ENCODE results near the gene HERPUD1. TPM values are rescaled to one million over a fixed set of nuclear protein-coding genes. Genes with fewer than 3 reads are reported as not detected.

HERPUD1 gene
- total and polyA plus RNA-seq, 2 of the 8 experiments (the other 6 are each of a cell fraction or from before 2014, with no cell fraction given), result 23.3 to 34.7 TPM

DNA sequence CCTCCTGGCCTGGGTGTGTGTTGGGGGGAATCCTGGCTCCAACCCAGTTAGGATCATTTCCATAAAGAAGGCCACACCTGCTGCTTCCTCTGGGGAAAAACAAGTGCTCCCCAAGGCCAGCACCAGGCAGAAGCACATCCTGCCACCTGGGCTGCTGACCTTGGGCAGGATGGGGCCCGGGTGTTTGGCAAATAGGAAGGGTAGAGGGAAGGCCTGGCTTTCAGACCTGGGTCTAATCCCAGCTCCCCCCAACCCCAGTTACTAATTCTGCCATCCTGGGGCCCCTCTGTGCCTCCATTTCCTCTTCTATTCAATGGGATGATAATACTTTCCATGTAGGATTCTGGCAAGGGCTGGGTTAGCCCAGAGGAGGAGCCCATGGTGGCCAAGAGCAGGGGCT lies 54.4 kb downstream of the HERPUD1 start:
- no peak overlapping the region for H2BK20ac ChIP-seq (ENCODE audit: low read length)
- H2AK5ac ChIP-seq (ENCODE audit: low read depth, low read length), result no peak overlapping the region
- no peak overlapping the region for H3K4ac ChIP-seq (replicated peaks; ENCODE audit: insufficient read length, low read depth, low read length)
- no peak overlapping the region for H2BK120ac ChIP-seq (replicated peaks; ENCODE audit: low read depth, low read length)
- TF ChIP-seq POLR2A (IDR thresholded peaks at IDR 0.05; ENCODE audit: control extremely low read depth in 1 of 2, low read depth in 2 of 2, low read length in 2 of 2) (no peak), PHF8 (conservative IDR thresholded peaks at IDR 0.05; ENCODE audit: low read depth, low read length) (no peak), SIRT6 (IDR thresholded peaks at IDR 0.05; ENCODE audit: low read length) (no peak), SP1 (IDR thresholded peaks at IDR 0.05; ENCODE audit: low read depth, low read length) (no peak), JUND (IDR thresholded peaks at IDR 0.05; ENCODE audit: low read length) (no peak), BACH1 (IDR thresholded peaks at IDR 0.05; ENCODE audit: low read length) (no peak), SP4 (IDR thresholded peaks at IDR 0.05; ENCODE audit: low read length) (no peak), NANOG (IDR thresholded peaks at IDR 0.05; ENCODE audit: insufficient read depth, low read depth, low read length, poor library complexity, severe bottlenecking) (no peak), ASH2L (IDR thresholded peaks at IDR 0.05; ENCODE audit: low read length) (no peak)
- TF ChIP-seq, protein P1, sequence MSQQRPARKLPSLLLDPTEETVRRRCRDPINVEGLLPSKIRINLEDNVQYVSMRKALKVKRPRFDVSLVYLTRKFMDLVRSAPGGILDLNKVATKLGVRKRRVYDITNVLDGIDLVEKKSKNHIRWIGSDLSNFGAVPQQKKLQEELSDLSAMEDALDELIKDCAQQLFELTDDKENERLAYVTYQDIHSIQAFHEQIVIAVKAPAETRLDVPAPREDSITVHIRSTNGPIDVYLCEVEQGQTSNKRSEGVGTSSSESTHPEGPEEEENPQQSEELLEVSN (IDR thresholded peaks at IDR 0.05), result no peak
- no peak overlapping the region for H4K8ac ChIP-seq (ENCODE audit: extremely low read depth, insufficient read depth, low read length)
- peaks cover 0 to 33% (median 24%) of the 10 kb centered on the region in 4 experiments; a peak in 6 of 7 replicates for H3K27me3 ChIP-seq (replicated peaks in 1 of 4; ENCODE audit: control insufficient read depth in 3 of 4, extremely low read depth in 1 of 4, insufficient read depth in 3 of 4, low read length in 3 of 4)
- H4K91ac ChIP-seq (replicated peaks; ENCODE audit: insufficient read length, low read length), result no peak overlapping the region
- no peak overlapping the region for H3K4me3 ChIP-seq (ENCODE audit: extremely low read depth in 1 of 4, insufficient read depth in 2 of 4, low read depth in 3 of 4, low read length in 4 of 4)
- 73% methylated on average over 1 of the region's 1 CpG; no CpG with 5 or more reads in 1 of the 2 experiments for WGBS, 2 experiments (ENCODE audit: extremely low coverage in 1 of 2, insufficient coverage in 1 of 2, insufficient read length in 1 of 2, insufficient replicate concordance in 2 of 2, low coverage in 1 of 2, low lambda C conversion rate in 2 of 2, missing lambda C conversion rate in 1 of 2)
- H3K56ac ChIP-seq (replicated peaks; ENCODE audit: insufficient read length, low read depth, low read length), result no peak overlapping the region
- H3K9me3 ChIP-seq (ENCODE audit: insufficient read depth in 2 of 2, low read depth in 1 of 2, low read length in 1 of 2), result no peaks in the 10 kb centered on the region
- H3K79me2 ChIP-seq (ENCODE audit: control insufficient read depth in 1 of 2, insufficient read depth in 2 of 2, low read length in 2 of 2), result no peaks in the 10 kb centered on the region
- H2AFZ ChIP-seq (ENCODE audit: low read length), result no peak overlapping the region
- H2BK5ac ChIP-seq (ENCODE audit: low read depth, low read length), result no peak overlapping the region
- no peaks in the 10 kb centered on the region for H3K79me1 ChIP-seq (ENCODE audit: low read depth, low read length)
- H3K14ac ChIP-seq (ENCODE audit: insufficient read length), result no peak overlapping the region
- FAIRE-seq (no peak), DNase-seq (ENCODE audit: low read depth in 1 of 2, low spot score in 2 of 2) (no peak)
- no peak overlapping the region for H3K9ac ChIP-seq (replicated peaks in 1 of 4; ENCODE audit: extremely low read depth in 1 of 4, low read depth in 3 of 4, low read length in 3 of 4)
- CTCF ChIA-PET (ENCODE audit: partially characterized antibody), result interaction anchor here (0.6 to 8.1 kb wide), 4 partner anchors 21 to 90 kb away, joined by 3 to 67 read pairs (median 4); no protein-coding TSS in a partner anchor
- H3K18ac ChIP-seq (ENCODE audit: extremely low read depth, low read length), result no peak overlapping the region; the same call in 1 of the 2 replicates
- POLR2A ChIA-PET (ENCODE audit: partially characterized antibody), result interaction anchor here (0.7 to 1.4 kb wide), 2 partner anchors 22 to 40 kb away, joined by 3 read pairs; no protein-coding TSS in a partner anchor
- H3K36me3 ChIP-seq (ENCODE audit: control insufficient read depth in 2 of 4, insufficient read depth in 4 of 4, low read length in 3 of 4), result no peaks in the 10 kb centered on the region
- H3K23me2 ChIP-seq (ENCODE audit: low read depth, low read length), result peaks cover 8% of the 10 kb centered on the region; the same call in 1 of the 2 replicates
- no peaks in the 10 kb centered on the region for H4K20me1 ChIP-seq (replicated peaks in 1 of 2; ENCODE audit: control insufficient read depth in 1 of 2, insufficient read depth in 2 of 2, low read length in 2 of 2)
- peaks cover 0 to 5% (median 3%) of the 10 kb centered on the region in 4 experiments; a peak in 3 of 7 replicates for H3K4me1 ChIP-seq (replicated peaks in 1 of 4; ENCODE audit: control insufficient read depth in 3 of 4, insufficient read depth in 4 of 4, low read length in 3 of 4)
- H2BK12ac ChIP-seq (ENCODE audit: low read depth, low read length), result no peak overlapping the region
- H3K27ac ChIP-seq (ENCODE audit: low read depth, low read length), result no peak overlapping the region
- no peak overlapping the region for H3K4me2 ChIP-seq (ENCODE audit: insufficient read depth in 1 of 2, low read depth in 2 of 2, low read length in 2 of 2)
- no peak overlapping the region for H3K23ac ChIP-seq (ENCODE audit: insufficient read length)
- H4K5ac ChIP-seq (ENCODE audit: insufficient read length, low read depth, low read length), result no peak overlapping the region
- no peak overlapping the region for H2BK15ac ChIP-seq (ENCODE audit: low read length)
